Psoas muscle (tissue), 8 donors: ENCODE measurements around the gene TANC1. TPM values are rescaled to one million over a fixed set of nuclear protein-coding genes. Genes with fewer than 3 reads are reported as not detected.
A peak's percentile ranks its signal among the peaks of the same experiment; 100 is the strongest.

Experiments used
- ATAC-seq, 4 donors: fragments of 200-7000 bp; cut with Tn5 transposase; one replicate each; pipeline ENCODE4 v1.9.1; 2020; ENCODE audit warnings: moderate library complexity in 3 of 4, mild to moderate bottlenecking in 2 of 4
- DNase-seq, 2 donors: peaks; one replicate each; pipeline ENCODE4 v3.0.0-alpha.2; 2020
- H3K27ac ChIP-seq: fragments of 200-600 bp; one replicate; pipeline ENCODE4 v1.8.0; 2022
- H3K27me3 ChIP-seq, 3 donors: fragments of 200-600 bp in 1 of 3; one replicate each; pipeline versions ENCODE4 v1.6.1 to v1.8.0; 2013 to 2022; ENCODE audit warnings: low read length in 2 of 3, mild to moderate bottlenecking in 2 of 3, moderate library complexity in 1 of 3; ENCODE audit not compliant: insufficient read depth in 3 of 3
- H3K36me3 ChIP-seq, 2 donors: fragments of 200-600 bp in 1 of 2; one replicate each; pipeline versions ENCODE4 v1.6.1 to v1.8.0; 2013 to 2022; ENCODE audit warnings: low read depth in 1 of 2, mild to moderate bottlenecking in 1 of 2, moderate library complexity in 1 of 2; ENCODE audit not compliant: insufficient read depth in 1 of 2
- H3K4me1 ChIP-seq: fragments of 200-600 bp; one replicate; pipeline ENCODE4 v1.8.0; 2022
- H3K4me3 ChIP-seq: fragments of 200-600 bp; one replicate; pipeline ENCODE4 v1.8.0; 2022; ENCODE audit warnings: mild to moderate bottlenecking
- H3K9me3 ChIP-seq: fragments of 200-600 bp; one replicate; pipeline ENCODE4 v1.8.0; 2022
- WGBS, 3 donors: extraction: QIAGEN DNeasy Blood & Tissue Kit; methylation state at CpG; one replicate each; pipeline versions ENCODE4 v1.1.6 to v1.1.7; 2013; 5-methylcytosine and 5-hydroxymethylcytosine counted together
- intact Hi-C, 2 donors: fragments of 100-400 bp; cut with DNase I; formaldehyde crosslinking; loops; one replicate each; pipeline versions ENCODE4 v1.11.0 to v1.14.2; 2022
- polyA plus RNA-seq, 3 donors: library from polyadenylated mRNA; stranded (reverse); fragments of 200-250 nt; gene quantifications; one replicate each; pipeline ENCODE4 v1.2.3, GENCODE V29; 2013
- total RNA-seq, 4 donors: library from RNA; stranded (reverse); fragmentation: NEBNext Ultra II Directional in 2 of 4; extraction: Animal tissue kit (Norgen Biotek cat#: 25700) in 2 of 4; gene quantifications; one replicate each; pipeline versions ENCODE4 v1.2.1 to v1.2.4, GENCODE V29; 2021 to 2023
- TF ChIP-seq, protein P1 (sequence below): fragments of 200-600 bp; IDR thresholded peaks from one replicate; pipeline ENCODE4 v1.8.0; 2022; ENCODE audit warnings: antibody characterized with exemption
- donor health status: healthy with polysubstance abuse.
- donor health status: DM: no; HTN: no; CAD: no; lungs with moderate emphysema.
- donor health status: Bipolar disorder and iron deficiency.
- donor health status: healthy.
- donor health status: DM: yes; HTN: yes; CAD: no.
- donor health status: DM: no; HTN: no; CAD: no.
- donor health status: DM: no; HTN: no; CAD: no.
- donor health status: DM: yes; HTN: yes; CAD: no.

Gene TANC1
- total and polyA plus RNA-seq, 7 donors: 1.9 to 7.5 (median 3.2) TPM

DNA sequence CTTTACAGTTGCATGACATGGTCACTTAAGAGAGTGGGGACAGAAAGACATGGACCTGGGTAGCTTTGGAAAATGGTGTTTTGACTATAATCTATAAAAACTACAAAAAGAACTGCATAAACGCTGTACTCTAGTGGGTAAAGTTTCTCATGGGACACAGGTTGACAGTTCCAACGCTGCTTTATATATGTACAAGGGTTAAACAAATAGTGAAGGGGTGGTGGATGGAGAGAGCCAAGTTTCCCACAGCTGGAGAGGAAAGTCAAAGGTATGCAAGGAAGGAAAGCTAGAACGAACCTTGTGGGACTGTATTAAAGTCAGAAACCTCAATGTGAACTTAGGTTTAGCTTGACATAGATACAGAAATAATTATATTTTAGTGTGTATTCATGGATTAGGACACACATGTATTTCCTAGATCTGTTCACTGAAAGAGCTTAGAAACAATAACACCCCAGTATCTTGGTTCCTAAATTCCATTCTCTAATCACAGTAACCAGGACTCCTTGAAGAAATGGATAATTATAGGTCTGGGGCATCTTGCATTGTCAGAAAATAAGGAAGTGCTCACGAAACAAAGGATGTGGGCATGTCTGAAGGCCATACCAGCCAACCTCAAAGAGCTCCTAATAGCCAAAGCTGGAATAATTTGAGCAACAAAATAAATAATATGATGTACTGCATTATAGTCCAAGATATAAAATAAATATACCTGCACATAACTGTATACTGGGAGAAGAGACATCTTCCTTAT, 28.8 kb downstream of the TANC1 start:
- TF ChIP-seq, protein P1, sequence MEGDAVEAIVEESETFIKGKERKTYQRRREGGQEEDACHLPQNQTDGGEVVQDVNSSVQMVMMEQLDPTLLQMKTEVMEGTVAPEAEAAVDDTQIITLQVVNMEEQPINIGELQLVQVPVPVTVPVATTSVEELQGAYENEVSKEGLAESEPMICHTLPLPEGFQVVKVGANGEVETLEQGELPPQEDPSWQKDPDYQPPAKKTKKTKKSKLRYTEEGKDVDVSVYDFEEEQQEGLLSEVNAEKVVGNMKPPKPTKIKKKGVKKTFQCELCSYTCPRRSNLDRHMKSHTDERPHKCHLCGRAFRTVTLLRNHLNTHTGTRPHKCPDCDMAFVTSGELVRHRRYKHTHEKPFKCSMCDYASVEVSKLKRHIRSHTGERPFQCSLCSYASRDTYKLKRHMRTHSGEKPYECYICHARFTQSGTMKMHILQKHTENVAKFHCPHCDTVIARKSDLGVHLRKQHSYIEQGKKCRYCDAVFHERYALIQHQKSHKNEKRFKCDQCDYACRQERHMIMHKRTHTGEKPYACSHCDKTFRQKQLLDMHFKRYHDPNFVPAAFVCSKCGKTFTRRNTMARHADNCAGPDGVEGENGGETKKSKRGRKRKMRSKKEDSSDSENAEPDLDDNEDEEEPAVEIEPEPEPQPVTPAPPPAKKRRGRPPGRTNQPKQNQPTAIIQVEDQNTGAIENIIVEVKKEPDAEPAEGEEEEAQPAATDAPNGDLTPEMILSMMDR: no peak
- H3K27me3 ChIP-seq: peaks cover 0 to 1% (median 0%) of the 10 kb centered on the region in 3 donors
- intact Hi-C loops: no loop called here
- no peak overlapping the region for H3K27ac ChIP-seq
- no peak for ATAC-seq
- H3K4me1 ChIP-seq: peaks cover 3% of the 10 kb centered on the region
- DNase-seq: no peak
- no peaks in the 10 kb centered on the region for H3K36me3 ChIP-seq
- no peaks in the 10 kb centered on the region for H3K9me3 ChIP-seq
- 61 to 73% (median 69%) methylated on average over 4 of the region's 4 CpGs for WGBS, 3 donors
- H3K4me3 ChIP-seq: no peak overlapping the region

DNA sequence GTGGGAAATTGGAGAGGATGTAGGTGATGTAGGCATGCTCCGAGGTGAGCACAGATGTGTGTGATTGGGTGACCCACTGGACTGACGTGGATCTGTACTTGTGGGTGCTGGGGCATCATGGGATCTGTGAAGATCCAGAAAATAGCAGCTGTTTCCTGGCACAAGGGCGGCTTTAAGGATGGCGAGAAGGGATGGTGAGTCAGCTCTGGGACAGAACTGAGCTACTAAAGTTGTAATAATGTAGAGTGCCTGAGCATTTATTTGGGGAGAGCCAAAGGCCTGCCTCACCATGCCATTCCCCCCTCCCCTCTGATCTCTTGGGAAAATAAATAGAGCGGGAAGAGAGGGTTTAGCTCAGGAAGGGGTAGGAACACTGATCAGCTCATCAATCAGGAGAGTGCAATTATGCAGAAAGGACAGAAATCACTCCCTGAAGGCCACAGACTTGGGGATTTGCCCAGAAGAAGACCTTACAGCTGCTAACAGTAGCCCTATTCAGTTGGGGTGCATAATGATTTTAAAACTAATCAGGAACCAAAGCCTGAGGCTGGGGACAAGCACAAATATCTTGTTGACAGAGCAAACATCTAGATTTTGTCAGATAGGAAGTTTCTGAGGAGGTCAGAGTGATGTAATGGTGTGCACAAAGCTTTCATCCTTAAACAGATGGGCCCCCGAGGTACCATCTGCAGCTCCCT, 30.3 kb downstream of the TANC1 start:
- H3K27me3 ChIP-seq: peaks cover 0 to 1% (median 0%) of the 10 kb centered on the region in 3 donors
- intact Hi-C loops: no loop called here
- H3K4me1 ChIP-seq: peaks cover 3% of the 10 kb centered on the region
- peak in 1 of 4 donors; percentile 48 for ATAC-seq
- no peak for DNase-seq
- H3K27ac ChIP-seq: no peak overlapping the region
- WGBS, 3 donors: 41 to 60% (median 43%) methylated on average over 6 of the region's 6 CpGs
- H3K36me3 ChIP-seq: no peaks in the 10 kb centered on the region
- H3K4me3 ChIP-seq: no peak overlapping the region
- TF ChIP-seq, protein P1: no peak
- H3K9me3 ChIP-seq: no peaks in the 10 kb centered on the region

DNA sequence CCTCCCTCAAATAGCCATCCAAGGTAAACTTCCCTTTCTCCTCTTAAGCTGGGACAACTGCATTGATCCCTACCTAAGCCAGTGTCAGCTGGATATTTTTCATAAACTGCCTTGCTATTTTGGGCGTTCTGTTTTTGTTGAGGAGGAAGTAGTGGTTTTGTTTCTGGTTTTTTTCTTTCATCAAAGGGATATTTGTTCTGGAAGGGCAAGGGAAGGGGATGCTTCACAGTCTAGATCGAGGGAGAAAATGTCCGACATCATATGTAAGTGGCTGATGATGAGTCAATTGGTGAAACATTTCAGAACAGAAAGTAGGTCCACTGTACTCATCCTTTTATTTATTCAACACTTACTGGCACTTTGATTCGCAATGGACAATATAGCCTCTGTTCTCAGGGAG, 31.0 kb downstream of the TANC1 start:
- DNase-seq: no peak
- intact Hi-C loops: no loop called here
- H3K36me3 ChIP-seq: no peaks in the 10 kb centered on the region
- peaks cover 3% of the 10 kb centered on the region for H3K4me1 ChIP-seq
- WGBS, 3 donors: 59 to 61% (median 61%) methylated on average over 4 of the region's 4 CpGs
- H3K27ac ChIP-seq: no peak overlapping the region
- H3K27me3 ChIP-seq: peaks cover 0 to 1% (median 0%) of the 10 kb centered on the region in 3 donors
- no peak for ATAC-seq
- TF ChIP-seq, protein P1: no peak
- no peaks in the 10 kb centered on the region for H3K9me3 ChIP-seq
- no peak overlapping the region for H3K4me3 ChIP-seq

DNA sequence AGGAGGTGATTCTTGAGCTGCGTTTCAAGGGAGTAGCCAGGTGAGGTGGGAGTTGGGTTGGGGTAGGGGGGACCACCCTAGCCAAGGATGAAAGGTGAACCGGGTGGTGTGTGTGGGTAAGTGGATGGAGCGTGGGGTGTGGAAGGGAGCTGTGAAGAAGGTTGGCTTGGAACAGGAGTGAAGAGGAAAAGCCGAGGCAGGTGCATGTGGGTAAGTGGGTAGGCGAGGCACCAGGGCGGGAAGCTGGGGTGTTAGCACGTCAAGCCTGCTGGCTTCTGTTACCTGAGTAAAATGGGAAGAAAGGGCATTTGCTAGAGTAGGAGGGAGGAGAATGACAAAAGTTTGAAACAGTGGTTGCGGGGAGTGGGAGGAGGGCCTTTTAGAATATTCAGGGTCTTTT, 31.6 kb downstream of the TANC1 start:
- Histone ChIP-seq H3K9me3 (no peaks in the 10 kb centered on the region), H3K36me3 (no peaks in the 10 kb centered on the region), H3K4me3 (no peak overlapping the region), H3K4me1 (peaks cover 3% of the 10 kb centered on the region), H3K27me3 (peaks cover 0 to 1% (median 0%) of the 10 kb centered on the region in 3 donors), H3K27ac (no peak overlapping the region)
- WGBS, 3 donors: 96 to 98% (median 96%) methylated on average over 8 of the region's 8 CpGs
- TF ChIP-seq, protein P1: no peak
- ATAC-seq (no peak), DNase-seq (no peak)
- intact Hi-C loops: no loop called here
